ENCODE measurements around the gene CAVIN2.

The CAVIN2 gene

DNA sequence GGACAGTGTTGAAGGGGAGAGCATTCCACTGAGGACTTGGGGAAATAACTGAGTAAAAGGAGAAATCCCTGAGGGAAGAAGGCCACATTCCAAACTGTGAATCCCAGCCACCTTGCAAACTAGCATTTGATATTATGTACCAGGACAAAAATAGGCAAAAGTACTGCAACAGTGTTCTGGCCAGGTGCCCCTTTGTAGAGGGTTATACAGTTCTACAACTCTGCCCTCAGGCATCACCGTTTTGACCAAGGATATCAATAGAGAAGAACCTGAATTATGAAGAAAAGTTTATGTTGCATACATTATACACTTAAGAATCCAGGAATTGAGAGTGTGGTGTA lies 20.6 kb upstream of the CAVIN2 start:
- no peaks in the 10 kb centered on the region for H3K79me2 ChIP-seq (ENCODE audit: insufficient read depth, low read depth)
- H3K27me3 ChIP-seq (ENCODE audit: insufficient read depth, low read depth), result no peaks in the 10 kb centered on the region
- H2AFZ ChIP-seq (ENCODE audit: low read depth), result no peak overlapping the region
- H3K27ac ChIP-seq, result no peak overlapping the region
- H3K4me3 ChIP-seq (IDR thresholded peaks at IDR 0.05; ENCODE audit: insufficient read depth, low read depth, low read length), result no peak overlapping the region
- no peak overlapping the region for H3K4me2 ChIP-seq
- TF ChIP-seq, protein P1, sequence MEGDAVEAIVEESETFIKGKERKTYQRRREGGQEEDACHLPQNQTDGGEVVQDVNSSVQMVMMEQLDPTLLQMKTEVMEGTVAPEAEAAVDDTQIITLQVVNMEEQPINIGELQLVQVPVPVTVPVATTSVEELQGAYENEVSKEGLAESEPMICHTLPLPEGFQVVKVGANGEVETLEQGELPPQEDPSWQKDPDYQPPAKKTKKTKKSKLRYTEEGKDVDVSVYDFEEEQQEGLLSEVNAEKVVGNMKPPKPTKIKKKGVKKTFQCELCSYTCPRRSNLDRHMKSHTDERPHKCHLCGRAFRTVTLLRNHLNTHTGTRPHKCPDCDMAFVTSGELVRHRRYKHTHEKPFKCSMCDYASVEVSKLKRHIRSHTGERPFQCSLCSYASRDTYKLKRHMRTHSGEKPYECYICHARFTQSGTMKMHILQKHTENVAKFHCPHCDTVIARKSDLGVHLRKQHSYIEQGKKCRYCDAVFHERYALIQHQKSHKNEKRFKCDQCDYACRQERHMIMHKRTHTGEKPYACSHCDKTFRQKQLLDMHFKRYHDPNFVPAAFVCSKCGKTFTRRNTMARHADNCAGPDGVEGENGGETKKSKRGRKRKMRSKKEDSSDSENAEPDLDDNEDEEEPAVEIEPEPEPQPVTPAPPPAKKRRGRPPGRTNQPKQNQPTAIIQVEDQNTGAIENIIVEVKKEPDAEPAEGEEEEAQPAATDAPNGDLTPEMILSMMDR (conservative IDR thresholded peaks at IDR 0.05; ENCODE audit: low read depth, low read length), result no peak
- no peak overlapping the region for H3K9ac ChIP-seq
- no peaks in the 10 kb centered on the region for H3K36me3 ChIP-seq (ENCODE audit: insufficient read depth)
- H4K20me1 ChIP-seq (ENCODE audit: insufficient read depth), result no peaks in the 10 kb centered on the region
- H3K4me1 ChIP-seq (ENCODE audit: low read depth, poor library complexity, severe bottlenecking), result no peaks in the 10 kb centered on the region

DNA sequence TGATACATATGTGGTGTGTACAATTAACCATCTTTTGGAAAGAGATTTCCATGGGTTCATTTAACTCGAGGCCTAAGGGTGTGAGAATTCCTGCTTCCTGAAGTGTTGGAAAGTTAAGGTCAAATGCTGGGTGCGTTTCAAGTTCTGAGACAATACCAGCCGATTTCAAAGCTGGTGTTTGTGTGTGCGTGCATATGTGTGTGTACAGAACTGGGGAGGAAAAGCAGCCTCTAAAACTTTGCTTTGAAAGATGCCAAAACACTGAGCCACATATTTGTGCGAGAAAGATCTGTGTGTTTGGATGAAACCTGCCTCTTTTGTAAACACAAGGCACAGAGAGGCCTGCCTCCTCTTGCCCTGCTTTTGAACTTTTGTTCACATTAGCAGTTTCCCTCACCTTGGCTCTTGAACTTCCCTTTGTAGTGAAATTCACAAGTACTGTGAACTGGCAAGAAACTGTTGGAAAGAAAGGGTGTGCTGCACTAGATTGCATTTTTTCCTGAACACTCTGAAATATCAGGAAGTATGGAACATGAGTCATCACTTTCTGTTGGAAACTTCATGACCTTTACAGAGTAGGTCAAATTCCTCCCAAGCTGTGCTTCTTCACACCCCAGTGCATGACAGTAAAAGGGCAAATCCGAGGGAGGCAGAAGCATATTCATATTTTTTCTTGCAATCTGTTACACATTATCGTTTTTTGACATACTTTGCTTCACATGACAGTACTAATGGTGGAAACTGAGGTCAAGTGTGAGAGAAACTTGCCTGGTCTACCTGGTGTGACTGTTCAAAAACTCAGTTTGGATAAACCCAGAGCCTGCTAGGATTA lies 20.0 kb upstream of the CAVIN2 start:
- H4K20me1 ChIP-seq (ENCODE audit: insufficient read depth), result no peaks in the 10 kb centered on the region
- no peak overlapping the region for H3K4me2 ChIP-seq
- TF ChIP-seq, protein P1 (conservative IDR thresholded peaks at IDR 0.05; ENCODE audit: low read depth, low read length), result no peak
- no peaks in the 10 kb centered on the region for H3K36me3 ChIP-seq (ENCODE audit: insufficient read depth)
- no peak overlapping the region for H3K9ac ChIP-seq
- H3K79me2 ChIP-seq (ENCODE audit: insufficient read depth, low read depth), result no peaks in the 10 kb centered on the region
- H3K4me1 ChIP-seq (ENCODE audit: low read depth, poor library complexity, severe bottlenecking), result no peaks in the 10 kb centered on the region
- no peak overlapping the region for H3K4me3 ChIP-seq (IDR thresholded peaks at IDR 0.05; ENCODE audit: insufficient read depth, low read depth, low read length)
- no peak overlapping the region for H2AFZ ChIP-seq (ENCODE audit: low read depth)
- no peaks in the 10 kb centered on the region for H3K27me3 ChIP-seq (ENCODE audit: insufficient read depth, low read depth)
- no peak overlapping the region for H3K27ac ChIP-seq

DNA sequence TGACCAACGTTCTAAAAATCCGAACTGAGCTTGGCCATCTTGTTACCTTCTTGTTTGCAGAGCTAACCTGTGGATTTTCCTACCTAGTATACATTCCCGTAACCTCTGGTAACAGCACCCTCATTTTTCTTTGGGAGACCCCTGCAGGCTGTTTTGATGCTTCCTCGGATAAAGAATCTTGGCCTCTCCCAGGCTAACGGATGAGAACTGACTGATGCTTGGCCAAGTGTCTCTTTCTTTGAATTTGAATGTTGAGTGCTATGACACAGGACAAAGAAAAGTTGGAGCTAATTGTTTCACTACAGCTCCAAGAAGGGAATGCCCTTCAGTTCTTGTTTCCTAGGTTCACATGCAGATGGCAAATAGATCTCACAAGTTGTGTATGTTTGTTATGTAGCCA lies 19.3 kb upstream of the CAVIN2 start:
- Histone ChIP-seq H3K27me3 (ENCODE audit: insufficient read depth, low read depth) (no peaks in the 10 kb centered on the region), H2AFZ (ENCODE audit: low read depth) (no peak overlapping the region), H3K36me3 (ENCODE audit: insufficient read depth) (no peaks in the 10 kb centered on the region), H3K9ac (no peak overlapping the region), H3K4me3 (IDR thresholded peaks at IDR 0.05; ENCODE audit: insufficient read depth, low read depth, low read length) (no peak overlapping the region), H3K27ac (no peak overlapping the region), H3K4me1 (ENCODE audit: low read depth, poor library complexity, severe bottlenecking) (no peaks in the 10 kb centered on the region), H4K20me1 (ENCODE audit: insufficient read depth) (no peaks in the 10 kb centered on the region), H3K4me2 (no peak overlapping the region), H3K79me2 (ENCODE audit: insufficient read depth, low read depth) (no peaks in the 10 kb centered on the region)
- TF ChIP-seq, protein P1 (conservative IDR thresholded peaks at IDR 0.05; ENCODE audit: low read depth, low read length), result no peak

DNA sequence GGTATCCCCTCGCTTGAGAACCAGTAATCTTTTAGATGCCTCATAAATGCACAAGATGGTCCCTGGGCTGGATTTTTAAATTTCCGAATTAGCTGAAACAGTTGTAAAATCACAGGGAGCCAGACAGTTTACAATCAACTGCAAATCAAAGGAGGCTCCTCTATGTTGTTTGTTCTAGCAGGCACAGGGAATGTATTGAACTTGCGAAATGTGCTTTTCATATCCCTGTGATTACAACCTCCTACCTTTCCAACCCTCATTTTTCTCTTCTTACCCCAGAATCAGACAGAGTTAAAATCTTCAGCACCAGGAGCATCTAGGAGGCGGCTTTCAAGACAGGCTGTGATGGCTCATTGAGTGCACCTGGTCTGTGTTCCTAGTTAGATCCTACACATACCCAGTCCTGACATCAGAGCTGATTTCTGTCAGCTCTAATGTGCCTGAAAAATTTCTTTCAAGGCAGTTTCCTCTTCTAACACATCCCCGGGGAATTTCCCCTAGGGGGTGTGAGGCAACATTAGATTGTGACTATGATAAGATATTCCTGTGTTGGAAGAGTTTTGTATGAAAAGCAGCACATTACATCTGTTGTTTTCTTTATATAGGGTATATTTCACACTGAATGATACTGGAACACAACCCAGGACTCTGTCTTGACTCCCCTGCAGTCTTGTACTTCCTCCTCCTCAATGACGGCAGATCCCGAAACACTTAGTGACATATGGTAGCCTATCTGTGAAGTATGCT lies 17.9 kb upstream of the CAVIN2 start:
- H4K20me1 ChIP-seq (ENCODE audit: insufficient read depth), result no peaks in the 10 kb centered on the region
- no peak overlapping the region for H3K4me2 ChIP-seq
- no peaks in the 10 kb centered on the region for H3K36me3 ChIP-seq (ENCODE audit: insufficient read depth)
- H3K9ac ChIP-seq, result no peak overlapping the region
- no peak overlapping the region for H3K4me3 ChIP-seq (IDR thresholded peaks at IDR 0.05; ENCODE audit: insufficient read depth, low read depth, low read length)
- H2AFZ ChIP-seq (ENCODE audit: low read depth), result no peak overlapping the region
- no peaks in the 10 kb centered on the region for H3K79me2 ChIP-seq (ENCODE audit: insufficient read depth, low read depth)
- TF ChIP-seq, protein P1 (conservative IDR thresholded peaks at IDR 0.05; ENCODE audit: low read depth, low read length), result no peak
- H3K27ac ChIP-seq, result no peak overlapping the region
- H3K27me3 ChIP-seq (ENCODE audit: insufficient read depth, low read depth), result no peaks in the 10 kb centered on the region
- H3K4me1 ChIP-seq (ENCODE audit: low read depth, poor library complexity, severe bottlenecking), result no peaks in the 10 kb centered on the region
